KBM-7 (cell line): Measurements from ENCODE around the gene GALNT12.
A peak's percentile ranks its signal among the peaks of the same experiment; 100 is the strongest.

ENCODE experiments used
- DNase-seq: peaks from one replicate; pipeline ENCODE4 v3.0.0-alpha.2; 2015
- in situ Hi-C: fragments of 300-500 bp; cut with MboI; formaldehyde crosslinking; loops from 2 replicates; pipeline ENCODE4 v1.14.3; 2020; ENCODE audit warnings: low sequenced_read_pairs, low pct_unique_long_range_greater_than_20kb, mixed read lengths

The GALNT12 gene

GRCh38 chr9:98780059-98780749, 27.3 kb upstream of the GALNT12 start:
- DNase-seq, result no peak
- in situ Hi-C loops, result no loop called here

- in situ Hi-C loops, result no loop called here
- no peak for DNase-seq
Observed at GRCh38 chr9:98781588-98782383, 25.7 kb upstream of the GALNT12 start.

- in situ Hi-C loops, result no loop called here
- DNase-seq, result no peak
Observed at GRCh38 chr9:98783518-98784226, 23.8 kb upstream of the GALNT12 start.

- DNase-seq, result no peak
- in situ Hi-C loops, result no loop called here
Observed at GRCh38 chr9:98784831-98785806, 22.4 kb upstream of the GALNT12 start.

GRCh38 chr9:98786750-98787510, 20.5 kb upstream of the GALNT12 start:
- DNase-seq, result no peak

GRCh38 chr9:98787766-98788335, 19.6 kb upstream of the GALNT12 start:
- in situ Hi-C loops, result no loop called here
- DNase-seq, result no peak

More at GRCh38 chr9:98786750-98787510, 20.5 kb upstream of the GALNT12 start:
- in situ Hi-C loops, result no loop called here

GRCh38 chr9:98789483-98790133, 17.9 kb upstream of the GALNT12 start:
- DNase-seq, result no peak
- in situ Hi-C loops, result no loop called here

GRCh38 chr9:98790134-98790841, 17.2 kb upstream of the GALNT12 start:
- in situ Hi-C loops, result no loop called here
- no peak for DNase-seq

GRCh38 chr9:98790842-98791607, 16.4 kb upstream of the GALNT12 start:
- DNase-seq, result peak; percentile 84
- in situ Hi-C loops, result no loop called here

GRCh38 chr9:98791608-98792490, 15.6 kb upstream of the GALNT12 start:
- in situ Hi-C loops, result no loop called here
- no peak for DNase-seq

GRCh38 chr9:98793031-98793430, 14.4 kb upstream of the GALNT12 start:
- DNase-seq, result no peak
- in situ Hi-C loops, result no loop called here

GRCh38 chr9:98794802-98795201, 12.7 kb upstream of the GALNT12 start:
- no peak for DNase-seq
- in situ Hi-C loops, result no loop called here

- no peak for DNase-seq
- in situ Hi-C loops, result no loop called here
Observed at GRCh38 chr9:98795295-98795955, 12.0 kb upstream of the GALNT12 start.

GRCh38 chr9:98795970-98796363, 11.5 kb upstream of the GALNT12 start:
- in situ Hi-C loops, result no loop called here
- no peak for DNase-seq
